Sciatic nerve (tissue), 2 donors: Measurements from ENCODE around the gene LRRC4B. TPM values are rescaled to one million over a fixed set of nuclear protein-coding genes. Genes with fewer than 3 reads are reported as not detected.
A peak's percentile ranks its signal among the peaks of the same experiment; 100 is the strongest.
"Not testable (repeated sequence)": the region's sequence is repeated elsewhere in the genome, so short reads cannot be mapped to it uniquely, and the experiment has no call there.

Experiments
- ATAC-seq: fragments of 200-7000 bp; cut with Tn5 transposase; one replicate; pipeline ENCODE4 v1.9.1; 2020; ENCODE audit warnings: mild to moderate bottlenecking, moderate library complexity
- DNase-seq: peaks from one replicate; pipeline ENCODE4 v3.0.0-alpha.2; 2020; ENCODE audit warnings: low spot score
- intact Hi-C: fragments of 100-400 bp; cut with DNase I; formaldehyde crosslinking; loops from one replicate; pipeline ENCODE4 v1.14.2; 2022
- total RNA-seq: library from RNA; stranded (reverse); fragmentation: NEBNext Ultra II Directional; extraction: Animal tissue kit (Norgen Biotek cat#: 25700); gene quantifications from one replicate; pipeline ENCODE4 v1.2.1, GENCODE V29; 2021
- donor health status: DM: no; HTN: no; CAD: no.
- donor health status: DM: no; HTN: no; CAD: no.

Gene LRRC4B
- total RNA-seq: 3.5 TPM

DNA sequence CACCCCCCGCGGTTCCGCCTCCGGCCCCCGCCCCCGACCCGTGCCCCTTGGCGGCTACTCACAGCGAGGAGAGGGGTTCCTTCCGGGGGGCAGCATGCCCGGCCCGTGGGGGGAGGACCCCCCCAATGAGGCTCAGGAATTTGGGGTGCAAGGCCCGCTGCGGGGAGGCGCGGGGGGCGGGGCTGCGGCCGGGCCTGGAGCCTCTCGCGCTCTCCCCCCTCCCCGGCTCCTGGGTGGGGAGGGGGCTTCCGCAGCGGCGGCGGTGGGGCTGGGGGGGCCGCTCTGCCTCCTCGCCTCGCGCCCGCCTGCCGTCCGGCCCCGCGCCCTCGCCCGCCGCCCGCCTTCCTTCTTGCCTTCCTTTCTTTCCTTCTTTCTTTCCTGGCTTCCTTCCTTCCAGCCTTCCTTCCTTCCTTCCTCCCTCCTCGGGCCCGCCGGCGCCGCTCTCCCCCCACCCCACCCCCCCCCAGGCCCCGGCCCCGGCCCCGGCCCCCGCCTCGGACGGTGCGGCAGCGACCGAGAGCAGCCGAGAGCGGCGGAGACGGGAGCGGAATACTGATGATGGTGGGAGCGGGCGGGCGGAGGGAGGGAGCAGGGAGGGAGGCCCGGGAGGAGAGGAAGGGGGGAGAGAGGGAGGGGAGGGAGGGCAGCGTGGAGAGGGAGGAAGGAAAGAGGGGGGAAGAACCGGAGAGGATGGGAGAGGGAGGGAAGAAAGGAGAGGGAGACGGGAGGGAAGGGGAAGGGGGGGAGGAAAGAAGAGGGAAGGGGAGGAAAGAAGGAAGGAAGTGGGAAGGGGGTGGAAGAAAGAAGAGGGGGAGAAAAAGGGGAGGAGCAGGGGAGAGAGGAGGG, at the start of gene LRRC4B:
Gene LRRC4B (minus strand): TSS at position 554 of the 846 bp plus-strand sequence. CDS start 19,597 bp downstream, outside the sequence.
- no peak for DNase-seq
- intact Hi-C loops: no loop called here
- peak; percentile 55 for ATAC-seq

DNA sequence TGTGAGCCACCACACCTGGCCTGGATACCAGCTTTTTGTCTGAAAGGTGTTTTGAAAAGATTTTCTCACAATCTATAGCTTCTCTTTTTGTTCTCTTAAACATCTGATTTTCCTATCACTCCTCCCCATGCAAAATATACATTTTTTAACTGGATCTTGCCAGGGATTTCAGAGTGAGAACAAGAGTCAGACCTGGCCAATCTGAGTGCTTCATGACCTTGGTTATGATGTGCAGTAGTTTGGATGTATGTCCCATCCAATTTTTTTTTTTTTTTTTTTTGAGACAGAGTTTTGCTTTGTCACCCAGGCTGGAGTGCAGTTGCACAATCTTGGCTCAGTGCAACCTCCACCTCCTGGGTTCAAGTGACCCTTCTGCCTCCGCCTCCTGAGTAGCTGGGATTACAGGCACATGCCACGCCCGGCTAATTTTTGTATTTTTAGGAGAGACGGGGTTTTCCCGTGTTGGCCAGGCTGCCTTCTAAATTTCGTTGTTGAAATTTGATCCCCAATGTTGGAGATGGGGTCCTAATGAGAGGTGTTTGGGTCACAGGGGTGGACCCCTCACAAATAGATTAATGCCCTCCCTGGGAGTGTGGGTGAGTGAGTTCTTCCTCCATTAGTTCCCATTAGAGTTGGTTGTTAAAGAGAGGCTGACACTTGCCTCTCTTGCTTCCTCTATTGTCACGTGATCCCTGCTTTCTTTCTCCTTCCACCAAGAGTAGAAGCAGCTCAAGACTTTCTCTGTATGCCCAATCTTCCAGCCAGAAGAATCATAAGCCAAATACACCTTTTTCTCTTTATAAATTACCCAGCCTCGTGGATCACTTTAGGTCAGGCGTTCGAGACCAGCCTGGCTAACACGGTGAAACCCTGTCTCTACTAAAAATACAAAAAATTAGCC, 44.5 kb upstream of the LRRC4B start:
- ATAC-seq, intact Hi-C loops, DNase-seq: not testable (repeated sequence)

DNA sequence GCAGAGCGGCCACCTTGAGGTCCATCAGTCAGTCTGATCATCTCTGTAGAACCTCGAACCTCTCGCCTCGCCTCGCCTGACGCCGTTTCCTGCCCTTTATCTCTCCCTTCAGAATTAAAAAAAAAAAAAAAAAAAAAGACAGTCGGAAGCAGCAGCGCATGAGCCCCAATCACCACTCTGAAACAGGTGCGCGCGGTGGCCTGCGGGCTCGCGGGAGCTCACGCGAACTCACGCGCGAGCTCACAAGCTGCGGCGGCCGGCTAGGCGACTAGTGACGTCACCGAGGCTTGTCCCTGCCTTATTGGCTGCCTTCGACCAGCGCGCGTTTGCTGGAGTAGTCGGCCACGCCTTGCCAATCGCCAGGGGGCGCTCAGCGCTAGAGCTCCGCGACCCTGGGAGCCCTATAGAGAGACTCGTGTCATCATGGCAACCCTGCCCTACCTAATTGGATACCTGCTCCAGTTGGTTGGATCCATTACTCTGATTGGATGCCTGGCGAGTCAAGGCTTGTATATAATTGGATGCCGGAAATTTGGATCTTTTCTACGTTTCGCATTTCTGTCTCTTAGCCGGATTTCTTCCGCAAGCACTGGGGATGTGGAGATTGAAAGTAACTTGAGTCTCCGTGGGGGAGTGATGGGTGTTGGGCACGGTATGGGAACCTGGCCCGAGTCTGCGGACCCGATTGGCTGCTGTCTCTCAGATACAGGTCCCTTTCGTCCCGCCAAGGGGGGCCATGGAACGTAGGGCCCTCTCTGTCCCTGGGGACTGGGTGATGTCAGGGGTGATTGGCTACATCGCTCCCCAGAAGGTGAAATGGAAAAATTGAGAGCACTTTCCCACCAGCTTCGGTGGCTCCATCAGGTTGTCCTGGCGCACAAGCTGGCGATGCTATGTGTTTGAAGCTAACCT, 39.9 kb upstream of the LRRC4B start:
- intact Hi-C loops: no loop called here
- DNase-seq (peak; percentile 62), ATAC-seq (peak; percentile 85)

GRCh38 chr19:50607388-50607787, 39.2 kb upstream of the LRRC4B start:
- intact Hi-C loops: no loop called here
- ATAC-seq: no peak
- DNase-seq: no peak

GRCh38 chr19:50606059-50606836, 38.0 kb upstream of the LRRC4B start:
- intact Hi-C loops, DNase-seq: not testable (repeated sequence)
- ATAC-seq: peak; percentile 48

DNA sequence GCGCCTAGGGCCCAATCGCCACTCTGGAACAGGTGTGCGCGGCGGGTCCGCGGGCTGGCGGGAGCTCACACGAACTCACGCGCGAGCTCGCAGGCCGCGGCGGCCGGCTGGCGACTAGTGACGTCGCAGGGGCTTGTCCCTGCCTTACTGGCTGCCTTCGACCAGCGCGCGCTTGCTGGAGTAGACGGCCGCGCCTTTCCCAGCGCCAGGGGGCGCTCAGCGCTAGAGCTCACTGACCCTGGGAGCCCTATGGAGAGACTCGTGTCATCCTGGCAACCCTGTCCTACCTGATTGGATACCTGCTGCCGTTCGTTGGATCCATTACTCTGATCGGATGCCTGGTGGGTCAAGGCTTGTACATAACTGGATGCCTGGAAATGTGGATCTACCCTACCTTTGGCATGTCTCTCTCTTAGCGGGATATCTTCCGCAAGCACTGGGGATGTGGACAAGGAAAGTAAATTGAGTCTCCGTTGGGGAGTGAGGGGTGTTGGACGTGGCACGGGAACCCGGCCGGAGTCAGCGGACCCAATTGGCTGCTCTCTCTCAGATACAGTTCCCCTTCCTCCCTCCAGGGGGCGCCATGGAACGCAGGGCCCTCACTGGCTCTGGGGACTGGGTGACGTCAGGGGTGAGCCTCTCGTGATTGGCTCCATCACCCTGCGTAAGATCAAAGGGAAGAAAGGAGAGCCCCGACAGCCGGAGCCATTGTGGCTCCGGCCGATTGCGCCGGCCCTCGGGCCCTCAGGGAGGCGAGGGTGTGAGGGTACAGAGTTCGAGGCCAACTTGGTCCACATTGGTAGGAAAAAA, 36.2 kb upstream of the LRRC4B start:
- intact Hi-C loops, DNase-seq, ATAC-seq: not testable (repeated sequence)

DNA sequence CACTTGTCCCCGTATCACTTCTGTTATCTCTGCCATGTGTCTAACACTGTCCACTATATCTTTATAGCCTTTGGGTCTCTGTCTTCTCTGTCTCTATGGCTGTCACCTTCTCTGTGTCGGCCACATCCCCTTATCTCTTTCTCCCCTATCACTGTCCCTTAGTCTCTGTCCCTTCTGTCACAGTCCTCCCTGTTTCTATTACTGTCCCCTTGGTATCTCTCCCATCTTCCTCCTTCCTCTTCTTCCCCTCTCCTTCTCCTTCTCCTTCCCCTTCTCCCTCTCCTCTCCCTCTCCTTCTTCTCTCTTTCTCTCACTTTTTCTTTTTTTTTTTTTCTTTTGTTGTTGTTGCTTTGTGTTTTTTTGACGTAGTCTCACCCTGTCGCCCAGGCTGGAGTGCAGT, 34.7 kb upstream of the LRRC4B start:
- intact Hi-C loops: no loop called here
- ATAC-seq: no peak
- DNase-seq: no peak

- ATAC-seq: no peak
- intact Hi-C loops: no loop called here
Measured at GRCh38 chr19:50602496-50602895, 34.3 kb upstream of the LRRC4B start.

DNA sequence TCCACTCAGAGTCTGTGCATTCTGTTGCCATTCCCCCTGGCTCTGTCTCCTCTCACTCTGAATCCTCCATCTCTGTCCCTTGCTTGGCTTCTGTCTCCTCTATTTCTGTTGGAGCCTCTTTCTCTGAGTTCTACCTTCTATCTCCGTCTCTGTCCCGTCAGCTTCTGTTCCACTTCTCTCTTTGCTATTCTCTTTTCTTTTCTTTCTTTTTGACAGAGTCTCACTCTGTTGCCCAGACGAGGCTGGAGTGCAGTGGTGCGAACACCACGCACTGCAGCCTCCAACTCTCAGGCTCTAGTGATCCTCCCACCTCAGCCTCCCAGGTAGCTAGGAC, 33.8 kb upstream of the LRRC4B start:
- DNase-seq: no peak
- ATAC-seq: no peak
- intact Hi-C loops: no loop called here

More at GRCh38 chr19:50602496-50602895, 34.3 kb upstream of the LRRC4B start:
- no peak for DNase-seq

- intact Hi-C loops: no loop called here
- ATAC-seq: no peak
Measured at GRCh38 chr19:50601407-50602088, 33.3 kb upstream of the LRRC4B start.

GRCh38 chr19:50599427-50599826, 31.2 kb upstream of the LRRC4B start:
- no peak for ATAC-seq
- intact Hi-C loops: no loop called here
- DNase-seq: no peak

More at GRCh38 chr19:50601407-50602088, 33.3 kb upstream of the LRRC4B start:
- no peak for DNase-seq

DNA sequence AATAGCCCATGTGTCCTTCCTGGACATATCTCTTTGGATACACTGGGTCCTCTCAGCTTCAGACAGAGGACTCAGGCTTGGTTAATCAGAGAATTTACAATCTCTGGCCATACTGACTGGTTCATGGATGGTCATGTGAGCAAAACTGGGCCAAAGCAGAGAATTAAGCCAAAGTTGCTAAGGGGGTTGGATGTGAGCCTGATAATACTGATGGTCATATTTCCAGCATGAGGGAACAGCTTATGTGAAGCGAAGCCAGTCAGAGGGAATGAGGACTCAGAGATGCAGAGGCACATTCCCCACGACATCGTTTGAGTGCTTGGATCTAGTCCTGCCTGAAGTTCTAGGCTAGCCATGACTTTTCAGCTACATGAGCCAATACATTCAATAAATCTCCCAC, 22.0 kb upstream of the LRRC4B start:
- intact Hi-C loops: no loop called here
- ATAC-seq (no peak), DNase-seq (no peak)

DNA sequence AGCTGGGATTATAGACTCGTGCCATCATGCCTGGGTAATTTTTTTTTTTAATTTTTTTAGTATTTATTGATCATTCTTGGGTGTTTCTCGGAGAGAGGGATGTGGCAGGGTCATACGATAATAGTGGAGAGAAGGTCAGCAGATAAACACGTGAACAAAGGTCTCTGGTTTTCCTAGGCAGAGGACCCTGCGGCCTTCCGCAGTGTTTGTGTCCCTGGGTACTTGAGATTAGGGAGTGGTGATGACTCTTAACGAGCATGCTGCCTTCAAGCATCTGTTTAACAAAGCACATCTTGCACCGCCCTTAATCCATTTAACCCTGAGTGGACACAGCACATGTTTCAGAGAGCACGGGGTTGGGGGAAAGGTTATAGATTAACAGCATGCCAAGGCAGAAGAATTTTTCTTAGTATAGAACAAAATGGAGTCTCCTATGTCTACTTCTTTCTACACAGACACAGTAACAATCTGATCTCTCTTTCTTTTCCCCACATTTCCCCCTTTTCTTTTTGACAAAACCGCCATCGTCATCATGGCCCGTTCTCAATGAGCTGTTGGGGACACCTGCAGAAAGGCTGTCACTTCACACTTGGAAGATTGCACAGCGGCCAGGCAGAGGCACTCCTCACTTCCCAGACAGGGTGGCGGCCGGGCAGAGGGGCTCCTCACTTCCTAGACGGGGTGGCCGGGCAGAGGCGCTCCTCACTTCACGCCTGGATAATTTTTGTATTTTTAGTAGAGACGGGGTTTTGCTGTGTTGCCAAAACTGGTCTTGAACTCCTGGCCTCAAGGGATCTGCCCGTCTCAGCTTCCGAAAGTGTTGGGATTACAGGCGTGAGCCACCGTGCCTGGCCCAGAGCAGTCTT, 13.8 kb upstream of the LRRC4B start:
- ATAC-seq, intact Hi-C loops, DNase-seq: not testable (repeated sequence)

GRCh38 chr19:50580970-50581634, 12.9 kb upstream of the LRRC4B start:
- no peak for ATAC-seq
- intact Hi-C loops: no loop called here

GRCh38 chr19:50580240-50580639, 12.0 kb upstream of the LRRC4B start:
- DNase-seq (no peak), ATAC-seq (no peak)
- intact Hi-C loops: no loop called here

More at GRCh38 chr19:50580970-50581634, 12.9 kb upstream of the LRRC4B start:
- DNase-seq: no peak
